Astrocyte (in vitro differentiated cells and primary cell): ENCODE measurements around the gene C19orf25. TPM values are rescaled to one million over a fixed set of nuclear protein-coding genes. Genes with fewer than 3 reads are reported as not detected.
A peak's percentile ranks its signal among the peaks of the same experiment; 100 is the strongest.

ENCODE experiments used
- DNase-seq: peaks from one replicate; pipeline ENCODE4 v3.0.0-alpha.2; 2010; ENCODE audit warnings: low read depth
- FAIRE-seq: peaks from 2 replicates; lab custom pipeline; 2011; peaks lifted over from hg19 to GRCh38; lab: Jason Lieb, UNC
- H2AFZ ChIP-seq: 2 replicates; pipeline ENCODE4 v1.6.0; 2012; ENCODE audit warnings: low read depth, low read length, inconsistent platforms
- H3K27ac ChIP-seq: 2 replicates; pipeline ENCODE4 v1.5.1; 2011; ENCODE audit warnings: low read depth, low read length, inconsistent platforms
- H3K27me3 ChIP-seq: 2 replicates; pipeline ENCODE4 v1.6.0; 2011; ENCODE audit warnings: low read length, inconsistent platforms; ENCODE audit not compliant: insufficient read depth
- H3K36me3 ChIP-seq: 2 replicates; pipeline ENCODE4 v1.5.1; 2011; ENCODE audit warnings: low read length, inconsistent platforms; ENCODE audit not compliant: insufficient read depth
- H3K4me1 ChIP-seq: 2 replicates; pipeline ENCODE4 v1.5.1; 2011; ENCODE audit warnings: low read length, inconsistent platforms; ENCODE audit not compliant: insufficient read depth
- H3K4me2 ChIP-seq: 2 replicates; pipeline ENCODE4 v1.6.0; 2012; ENCODE audit warnings: low read length, inconsistent platforms
- H3K4me3 ChIP-seq: 2 replicates; pipeline ENCODE4 v1.5.1; 2011; ENCODE audit warnings: low read depth, mild to moderate bottlenecking, low read length, inconsistent platforms; ENCODE audit not compliant: insufficient read depth
- H3K79me2 ChIP-seq: 2 replicates; pipeline ENCODE4 v1.6.0; 2012; ENCODE audit warnings: mild to moderate bottlenecking, low read length, inconsistent platforms; ENCODE audit not compliant: insufficient read depth
- H3K9ac ChIP-seq: 2 replicates; pipeline ENCODE4 v1.6.0; 2012; ENCODE audit warnings: mild to moderate bottlenecking, low read length, inconsistent platforms
- H3K9me3 ChIP-seq: 2 replicates; pipeline ENCODE4 v1.5.1; 2012; ENCODE audit warnings: low read depth, mild to moderate bottlenecking, low read length, inconsistent platforms; ENCODE audit not compliant: insufficient read depth
- H4K20me1 ChIP-seq: 2 replicates; pipeline ENCODE4 v1.6.0; 2012; ENCODE audit warnings: low read length, inconsistent platforms; ENCODE audit not compliant: insufficient read depth
- H3K27ac Mint-ChIP-seq: one replicate; pipeline ENCODE4 v1.8.0; 2021; ENCODE audit warnings: mild to moderate bottlenecking, mixed read lengths; ENCODE audit not compliant: unreplicated experiment
- H3K27me3 Mint-ChIP-seq: one replicate; pipeline ENCODE4 v1.8.0; 2021; ENCODE audit warnings: low read depth, mixed read lengths; ENCODE audit not compliant: unreplicated experiment
- H3K36me3 Mint-ChIP-seq: one replicate; pipeline ENCODE4 v1.8.0; 2021; ENCODE audit warnings: low read depth, mixed read lengths; ENCODE audit not compliant: unreplicated experiment
- H3K4me1 Mint-ChIP-seq: one replicate; pipeline ENCODE4 v1.8.0; 2021; ENCODE audit warnings: low read depth, mixed read lengths; ENCODE audit not compliant: unreplicated experiment
- H3K4me3 Mint-ChIP-seq: one replicate; pipeline ENCODE4 v1.8.0; 2021; ENCODE audit warnings: mild to moderate bottlenecking, moderate library complexity, mixed read lengths; ENCODE audit not compliant: unreplicated experiment
- H3K9me3 Mint-ChIP-seq: one replicate; pipeline ENCODE4 v1.8.0; 2021; ENCODE audit warnings: mild to moderate bottlenecking, mixed read lengths; ENCODE audit not compliant: unreplicated experiment
- EZH2 ChIP-seq: IDR thresholded peaks from 2 replicates; pipeline ENCODE4 v1.6.1; 2012; ENCODE audit warnings: mild to moderate bottlenecking, low read length, inconsistent platforms; ENCODE audit not compliant: insufficient read depth
- total RNA-seq: library from RNA; stranded (reverse); gene quantifications from 2 replicates; pipeline ENCODE4 v1.2.1, GENCODE V29; 2021
- TF ChIP-seq, protein P1 (sequence below): IDR thresholded peaks from 2 replicates; pipeline ENCODE4 v1.5.1; 2011; ENCODE audit warnings: low read depth, mild to moderate bottlenecking, inconsistent platforms, low read length, moderate library complexity; ENCODE audit not compliant: insufficient read depth

The C19orf25 gene
- total RNA-seq, 1 donor from 2014 or later: 32.4 TPM

DNA sequence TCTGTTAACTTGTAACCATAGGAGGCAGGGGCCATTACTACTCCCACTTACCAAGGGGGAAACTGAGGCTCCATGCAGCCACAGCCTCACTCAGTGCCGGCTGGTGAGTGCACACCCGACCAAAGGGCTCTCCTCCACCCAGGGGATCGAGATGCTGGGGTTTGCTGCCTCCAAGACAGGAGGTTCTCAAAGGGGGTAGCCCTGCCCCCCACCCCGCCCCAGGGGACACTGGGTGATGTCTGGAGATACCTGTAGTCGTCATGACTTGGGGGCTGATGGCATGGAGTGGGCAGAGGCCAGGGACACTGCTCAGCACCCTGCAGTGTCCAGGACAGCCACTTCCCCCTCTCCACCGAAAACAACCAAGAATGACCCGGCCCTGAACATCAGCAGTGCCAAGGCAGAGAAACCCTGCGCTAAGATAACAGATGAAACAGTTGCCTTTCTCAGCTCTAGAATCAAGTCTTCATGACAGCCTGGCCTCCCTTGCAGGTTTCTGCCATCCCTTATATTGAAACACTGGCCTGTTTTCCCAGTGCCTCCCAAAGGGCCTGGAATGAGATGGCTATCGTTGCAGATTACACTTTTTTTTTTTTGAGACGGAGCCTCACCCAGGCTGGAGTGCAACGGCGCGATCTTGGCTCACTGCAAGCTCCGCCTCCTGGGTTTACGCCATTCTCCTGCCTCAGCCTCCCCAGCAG, 15.2 kb upstream of the C19orf25 start:
- no peak overlapping the region for H3K27ac ChIP-seq
- Mint-ChIP-seq H3K9me3 (no peaks in the 10 kb centered on the region), H3K27me3 (peaks cover 15% of the 10 kb centered on the region), H3K4me1 (peaks cover 3% of the 10 kb centered on the region), H3K4me3 (no peak overlapping the region), H3K27ac (no peak overlapping the region), H3K36me3 (peaks cover 2% of the 10 kb centered on the region)
- no peak overlapping the region for H3K4me3 ChIP-seq
- H3K9me3 ChIP-seq: no peaks in the 10 kb centered on the region
- no peaks in the 10 kb centered on the region for H3K79me2 ChIP-seq
- DNase-seq (no peak), FAIRE-seq (no peak)
- no peaks in the 10 kb centered on the region for H3K36me3 ChIP-seq
- TF ChIP-seq EZH2: no peak
- TF ChIP-seq, protein P1, sequence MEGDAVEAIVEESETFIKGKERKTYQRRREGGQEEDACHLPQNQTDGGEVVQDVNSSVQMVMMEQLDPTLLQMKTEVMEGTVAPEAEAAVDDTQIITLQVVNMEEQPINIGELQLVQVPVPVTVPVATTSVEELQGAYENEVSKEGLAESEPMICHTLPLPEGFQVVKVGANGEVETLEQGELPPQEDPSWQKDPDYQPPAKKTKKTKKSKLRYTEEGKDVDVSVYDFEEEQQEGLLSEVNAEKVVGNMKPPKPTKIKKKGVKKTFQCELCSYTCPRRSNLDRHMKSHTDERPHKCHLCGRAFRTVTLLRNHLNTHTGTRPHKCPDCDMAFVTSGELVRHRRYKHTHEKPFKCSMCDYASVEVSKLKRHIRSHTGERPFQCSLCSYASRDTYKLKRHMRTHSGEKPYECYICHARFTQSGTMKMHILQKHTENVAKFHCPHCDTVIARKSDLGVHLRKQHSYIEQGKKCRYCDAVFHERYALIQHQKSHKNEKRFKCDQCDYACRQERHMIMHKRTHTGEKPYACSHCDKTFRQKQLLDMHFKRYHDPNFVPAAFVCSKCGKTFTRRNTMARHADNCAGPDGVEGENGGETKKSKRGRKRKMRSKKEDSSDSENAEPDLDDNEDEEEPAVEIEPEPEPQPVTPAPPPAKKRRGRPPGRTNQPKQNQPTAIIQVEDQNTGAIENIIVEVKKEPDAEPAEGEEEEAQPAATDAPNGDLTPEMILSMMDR: no peak
- H3K9ac ChIP-seq: no peak overlapping the region
- no peak overlapping the region for H3K4me2 ChIP-seq
- peaks cover 5% of the 10 kb centered on the region for H3K27me3 ChIP-seq
- H4K20me1 ChIP-seq: no peaks in the 10 kb centered on the region
- H2AFZ ChIP-seq: no peak overlapping the region
- peaks cover 15% of the 10 kb centered on the region for H3K4me1 ChIP-seq

DNA sequence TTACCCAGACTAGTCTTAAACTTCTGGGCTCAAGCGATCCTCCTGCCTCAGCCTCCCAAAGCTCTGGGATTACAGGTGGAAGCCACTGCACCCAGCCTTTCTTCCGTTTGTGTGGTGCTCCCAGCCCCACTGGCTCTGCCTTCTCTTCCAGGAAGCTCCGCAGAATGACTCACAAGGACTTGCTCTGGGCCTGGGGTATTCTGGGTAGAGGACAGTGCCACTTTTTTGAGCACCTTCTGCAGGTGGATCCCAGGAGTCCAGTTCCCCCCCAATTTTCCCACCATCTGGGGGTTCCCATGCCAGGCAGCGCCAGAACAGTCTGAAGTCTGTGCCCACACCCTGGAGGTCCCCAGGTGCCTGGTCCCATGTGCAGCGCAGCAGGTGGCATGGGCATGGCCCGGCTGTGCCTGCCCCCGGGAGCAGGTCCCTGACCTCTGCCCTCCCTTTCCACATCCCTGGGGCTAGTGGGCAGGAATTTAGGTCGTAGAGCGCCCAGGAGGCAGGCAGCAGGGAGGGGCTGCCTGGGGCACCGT, 13.5 kb upstream of the C19orf25 start:
- Histone ChIP-seq H2AFZ (no peak overlapping the region), H3K9me3 (no peaks in the 10 kb centered on the region), H3K4me2 (no peak overlapping the region), H3K27ac (no peak overlapping the region), H3K27me3 (peaks cover 5% of the 10 kb centered on the region), H4K20me1 (no peaks in the 10 kb centered on the region), H3K79me2 (no peaks in the 10 kb centered on the region), H3K4me1 (peaks cover 15% of the 10 kb centered on the region), H3K36me3 (no peaks in the 10 kb centered on the region), H3K9ac (no peak overlapping the region), H3K4me3 (no peak overlapping the region)
- H3K27me3 Mint-ChIP-seq: peaks cover 15% of the 10 kb centered on the region
- FAIRE-seq (no peak), DNase-seq (no peak)
- peak overlapping the region; percentile 27 for H3K4me3 Mint-ChIP-seq
- peaks cover 2% of the 10 kb centered on the region for H3K36me3 Mint-ChIP-seq
- H3K4me1 Mint-ChIP-seq: peaks cover 3% of the 10 kb centered on the region
- no peaks in the 10 kb centered on the region for H3K9me3 Mint-ChIP-seq
- TF ChIP-seq EZH2: no peak
- TF ChIP-seq, protein P1: no peak
- H3K27ac Mint-ChIP-seq: no peak overlapping the region

DNA sequence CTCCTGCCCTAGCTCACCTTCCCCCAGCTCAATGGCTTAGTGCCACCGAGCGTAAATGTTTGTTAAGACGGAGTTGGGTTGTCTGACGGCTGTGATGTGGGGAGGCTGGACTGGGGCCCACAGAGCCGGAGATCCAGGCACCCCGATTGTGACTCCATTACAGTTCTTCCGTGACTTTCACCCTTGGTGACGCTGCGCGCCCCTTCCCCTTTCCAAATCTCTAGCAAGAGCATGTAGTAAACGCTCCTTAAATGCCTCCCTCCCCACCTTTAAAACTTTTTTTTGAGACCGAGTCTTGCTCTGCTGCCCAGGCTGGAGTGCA, 12.8 kb upstream of the C19orf25 start:
- peaks cover 3% of the 10 kb centered on the region for H3K4me1 Mint-ChIP-seq
- DNase-seq (no peak), FAIRE-seq (no peak)
- no peaks in the 10 kb centered on the region for H3K9me3 Mint-ChIP-seq
- H3K4me3 Mint-ChIP-seq: peak overlapping the region; percentile 79
- no peak overlapping the region for H3K4me3 ChIP-seq
- no peak overlapping the region for H2AFZ ChIP-seq
- H3K9ac ChIP-seq: peak overlapping the region; percentile 18
- H3K9me3 ChIP-seq: no peaks in the 10 kb centered on the region
- TF ChIP-seq, protein P1: no peak
- no peak overlapping the region for H3K27ac ChIP-seq
- H3K79me2 ChIP-seq: no peaks in the 10 kb centered on the region
- no peak overlapping the region for H3K27ac Mint-ChIP-seq
- H3K36me3 Mint-ChIP-seq: peaks cover 2% of the 10 kb centered on the region
- peak overlapping the region; percentile 91 for H3K4me2 ChIP-seq
- peaks cover 15% of the 10 kb centered on the region for H3K4me1 ChIP-seq
- peaks cover 14% of the 10 kb centered on the region for H3K27me3 Mint-ChIP-seq
- H3K36me3 ChIP-seq: no peaks in the 10 kb centered on the region
- H4K20me1 ChIP-seq: no peaks in the 10 kb centered on the region
- peaks cover 5% of the 10 kb centered on the region for H3K27me3 ChIP-seq
